ENCODE measurements around the gene TBX15. TPM values are rescaled to one million over a fixed set of nuclear protein-coding genes. Genes with fewer than 3 reads are reported as not detected.

The TBX15 gene
- total and polyA plus RNA-seq, 2 experiments from 2014 or later: not detected

GRCh38 chr1:118963456-118964430 lies 24.4 kb downstream of the TBX15 start:
- no peak overlapping the region for H3K4me3 ChIP-seq
- peaks cover 25% of the 10 kb centered on the region for H3K27me3 ChIP-seq
- no peak overlapping the region for H3K27ac ChIP-seq
- H3K36me3 ChIP-seq: no peaks in the 10 kb centered on the region
- no peaks in the 10 kb centered on the region for H3K4me1 ChIP-seq (ENCODE audit: low read depth)
- no peaks in the 10 kb centered on the region for H3K9me3 ChIP-seq (ENCODE audit: low read depth)
- no peak for TF ChIP-seq CTCF (IDR thresholded peaks at IDR 0.05; ENCODE audit: low read depth, low read length)
- DNase-seq (ENCODE audit: low read depth in 1 of 2, low spot score in 1 of 2): peak in 1 of 2 donors; percentile 90

- no peak for TF ChIP-seq CTCF (IDR thresholded peaks at IDR 0.05; ENCODE audit: low read depth, low read length)
- Histone ChIP-seq H3K27ac (no peak overlapping the region), H3K36me3 (no peaks in the 10 kb centered on the region), H3K9me3 (ENCODE audit: low read depth) (no peaks in the 10 kb centered on the region), H3K4me1 (ENCODE audit: low read depth) (no peaks in the 10 kb centered on the region), H3K4me3 (no peak overlapping the region), H3K27me3 (peaks cover 19% of the 10 kb centered on the region)
- DNase-seq (ENCODE audit: low read depth in 1 of 2, low spot score in 1 of 2): no peak
Measured at GRCh38 chr1:118963138-118963455, 25.0 kb downstream of the TBX15 start.

- TF ChIP-seq CTCF (IDR thresholded peaks at IDR 0.05; ENCODE audit: low read depth, low read length): no peak
- Histone ChIP-seq H3K9me3 (ENCODE audit: low read depth) (no peaks in the 10 kb centered on the region), H3K4me3 (no peak overlapping the region), H3K36me3 (no peaks in the 10 kb centered on the region), H3K27me3 (peaks cover 19% of the 10 kb centered on the region), H3K27ac (no peak overlapping the region), H3K4me1 (ENCODE audit: low read depth) (no peaks in the 10 kb centered on the region)
- DNase-seq (ENCODE audit: low read depth in 1 of 2, low spot score in 1 of 2): no peak
Measured at GRCh38 chr1:118961156-118961555, 27.0 kb downstream of the TBX15 start.

GRCh38 chr1:118960567-118961136 lies 27.5 kb downstream of the TBX15 start:
- peak in 1 of 2 donors; percentile 75 for DNase-seq (ENCODE audit: low read depth in 1 of 2, low spot score in 1 of 2)
- TF ChIP-seq CTCF (IDR thresholded peaks at IDR 0.05; ENCODE audit: low read depth, low read length): no peak
- Histone ChIP-seq H3K9me3 (ENCODE audit: low read depth) (no peaks in the 10 kb centered on the region), H3K4me3 (no peak overlapping the region), H3K4me1 (ENCODE audit: low read depth) (no peaks in the 10 kb centered on the region), H3K27ac (no peak overlapping the region), H3K36me3 (no peaks in the 10 kb centered on the region), H3K27me3 (peaks cover 19% of the 10 kb centered on the region)

GRCh38 chr1:118960026-118960561 lies 28.0 kb downstream of the TBX15 start:
- peaks cover 19% of the 10 kb centered on the region for H3K27me3 ChIP-seq
- DNase-seq (ENCODE audit: low read depth in 1 of 2, low spot score in 1 of 2): no peak
- no peaks in the 10 kb centered on the region for H3K36me3 ChIP-seq
- no peak overlapping the region for H3K27ac ChIP-seq
- no peak overlapping the region for H3K4me3 ChIP-seq
- no peaks in the 10 kb centered on the region for H3K9me3 ChIP-seq (ENCODE audit: low read depth)
- no peaks in the 10 kb centered on the region for H3K4me1 ChIP-seq (ENCODE audit: low read depth)
- TF ChIP-seq CTCF (IDR thresholded peaks at IDR 0.05; ENCODE audit: low read depth, low read length): no peak
